ENCODE results near the gene SUPT20H. TPM values are rescaled to one million over a fixed set of nuclear protein-coding genes. Genes with fewer than 3 reads are reported as not detected.

The SUPT20H gene
- total RNA-seq, 1 donor from 2014 or later = 9.9 TPM

DNA sequence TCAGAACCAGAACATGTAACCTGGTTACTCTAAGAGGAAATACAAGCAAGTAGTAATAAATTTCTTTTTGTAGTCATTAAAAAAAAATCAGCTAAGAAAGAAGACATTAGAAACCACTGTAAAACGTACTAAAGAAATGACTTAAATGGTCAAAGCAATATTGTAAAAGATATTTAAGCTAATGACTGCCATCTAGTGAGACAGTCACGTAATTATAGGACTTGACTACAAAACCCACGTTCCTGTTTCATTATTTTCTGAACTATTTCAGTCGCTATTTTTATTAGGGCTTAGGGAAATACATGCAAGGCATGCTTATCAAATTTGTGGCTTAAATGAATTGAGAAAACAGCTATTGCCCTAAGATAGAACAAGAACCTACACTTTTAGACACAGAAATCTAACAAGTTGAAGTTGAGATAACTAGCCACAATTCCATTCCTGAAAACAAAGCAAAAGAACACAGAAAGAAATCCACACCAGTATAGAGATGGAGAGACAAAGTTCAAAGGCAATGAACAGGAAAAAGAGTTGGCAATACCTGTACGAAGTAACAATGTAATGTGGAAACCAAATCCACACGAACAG, 78.2 kb downstream of the SUPT20H start:
- DNase-seq (ENCODE audit: low spot score in 2 of 2) = no peak
- TF ChIP-seq, protein P1, sequence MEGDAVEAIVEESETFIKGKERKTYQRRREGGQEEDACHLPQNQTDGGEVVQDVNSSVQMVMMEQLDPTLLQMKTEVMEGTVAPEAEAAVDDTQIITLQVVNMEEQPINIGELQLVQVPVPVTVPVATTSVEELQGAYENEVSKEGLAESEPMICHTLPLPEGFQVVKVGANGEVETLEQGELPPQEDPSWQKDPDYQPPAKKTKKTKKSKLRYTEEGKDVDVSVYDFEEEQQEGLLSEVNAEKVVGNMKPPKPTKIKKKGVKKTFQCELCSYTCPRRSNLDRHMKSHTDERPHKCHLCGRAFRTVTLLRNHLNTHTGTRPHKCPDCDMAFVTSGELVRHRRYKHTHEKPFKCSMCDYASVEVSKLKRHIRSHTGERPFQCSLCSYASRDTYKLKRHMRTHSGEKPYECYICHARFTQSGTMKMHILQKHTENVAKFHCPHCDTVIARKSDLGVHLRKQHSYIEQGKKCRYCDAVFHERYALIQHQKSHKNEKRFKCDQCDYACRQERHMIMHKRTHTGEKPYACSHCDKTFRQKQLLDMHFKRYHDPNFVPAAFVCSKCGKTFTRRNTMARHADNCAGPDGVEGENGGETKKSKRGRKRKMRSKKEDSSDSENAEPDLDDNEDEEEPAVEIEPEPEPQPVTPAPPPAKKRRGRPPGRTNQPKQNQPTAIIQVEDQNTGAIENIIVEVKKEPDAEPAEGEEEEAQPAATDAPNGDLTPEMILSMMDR (IDR thresholded peaks at IDR 0.05) = peak; percentile 22 to 60 (median 49)
- H3K4me3 ChIP-seq = no peak overlapping the region
- no peak overlapping the region for H3K27ac ChIP-seq
- peaks cover 12 to 57% of the 10 kb centered on the region in 2 donors for H3K36me3 ChIP-seq
- H3K9me3 ChIP-seq = no peaks in the 10 kb centered on the region
- H3K27me3 ChIP-seq = no peaks in the 10 kb centered on the region
- H3K4me1 ChIP-seq = no peaks in the 10 kb centered on the region
- intact Hi-C loops (cut with DNase I) = loop anchor here (1.0 to 5.0 kb wide), 3 partner anchors 123 to 559 kb away; no protein-coding TSS in a partner anchor

DNA sequence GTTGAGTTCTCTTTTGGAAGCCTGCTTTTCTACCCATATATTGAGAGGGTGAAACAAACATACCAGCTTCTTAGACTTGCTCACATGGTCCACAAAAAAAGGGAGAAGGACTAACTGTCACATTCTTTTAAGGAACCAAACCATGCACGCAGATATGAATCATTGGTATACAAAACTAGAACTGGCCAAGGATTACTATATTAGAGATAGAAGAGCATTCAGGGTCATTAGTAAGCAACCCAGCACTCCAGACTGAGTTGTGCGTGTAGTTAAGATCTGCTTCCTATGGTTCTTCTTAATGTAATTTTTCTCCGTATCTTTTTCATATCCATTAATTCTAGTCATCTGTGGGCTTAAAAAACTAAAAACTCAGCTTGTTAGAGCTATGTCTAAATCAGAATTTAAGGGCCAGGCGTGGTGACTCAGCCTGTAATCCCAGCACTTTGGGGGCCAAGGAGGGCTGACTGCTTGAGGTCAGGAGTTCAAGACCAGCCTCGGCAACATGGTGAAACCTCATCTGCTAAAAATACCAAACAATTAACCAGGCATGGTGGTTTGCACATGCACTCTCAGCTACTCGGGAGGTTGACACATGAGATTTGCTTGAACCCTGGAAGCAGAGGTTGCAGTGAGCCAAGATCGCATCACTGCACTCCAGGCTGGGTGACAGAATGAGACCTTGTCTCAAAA, 80.0 kb downstream of the SUPT20H start:
- H3K9me3 ChIP-seq = no peaks in the 10 kb centered on the region
- intact Hi-C loops (cut with DNase I) = loop anchor here (2.0 to 5.0 kb wide), 2 partner anchors 131 to 557 kb away; no protein-coding TSS in a partner anchor
- peaks cover 14 to 52% of the 10 kb centered on the region in 2 donors for H3K36me3 ChIP-seq
- H3K27ac ChIP-seq = no peak overlapping the region
- H3K27me3 ChIP-seq = no peaks in the 10 kb centered on the region
- no peak for DNase-seq (ENCODE audit: low spot score in 2 of 2)
- no peaks in the 10 kb centered on the region for H3K4me1 ChIP-seq
- TF ChIP-seq, protein P1 (IDR thresholded peaks at IDR 0.05) = no peak
- no peak overlapping the region for H3K4me3 ChIP-seq

GRCh38 chr13:36975172-36975571, 84.3 kb downstream of the SUPT20H start:
- H3K36me3 ChIP-seq = peaks cover 29 to 45% of the 10 kb centered on the region in 2 donors
- intact Hi-C loops (cut with DNase I) = no loop called here
- no peak for DNase-seq (ENCODE audit: low spot score in 2 of 2)

DNA sequence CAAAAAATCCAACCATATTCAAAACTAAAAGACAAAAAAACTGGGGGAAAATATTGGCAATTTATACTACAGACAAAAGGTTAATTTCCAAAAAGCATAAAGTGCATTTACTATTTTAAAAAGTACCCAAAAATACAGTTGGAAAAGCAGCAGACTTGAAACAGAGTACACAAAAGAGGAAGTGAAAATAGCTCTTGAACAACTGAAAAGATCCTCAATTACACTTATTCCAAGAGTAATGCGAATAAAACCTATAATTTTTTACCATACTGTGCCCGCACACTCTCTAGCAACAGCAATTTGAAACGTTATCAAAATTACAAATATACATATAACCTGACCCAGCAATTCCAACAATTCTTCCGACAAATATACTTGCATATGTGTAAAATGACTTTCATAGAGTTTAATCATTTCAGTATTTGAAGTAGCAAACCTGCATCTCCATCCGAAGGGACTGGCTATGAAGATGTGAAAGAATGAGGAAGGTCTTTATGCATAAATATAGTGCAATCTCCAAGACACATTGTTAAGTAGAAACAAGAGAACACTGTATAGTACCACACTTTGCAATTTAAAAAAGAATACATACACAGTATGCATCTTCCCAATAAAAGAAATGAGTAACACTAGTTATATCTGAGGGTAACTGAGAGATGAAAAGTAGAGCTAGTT, 85.7 kb downstream of the SUPT20H start:
- DNase-seq (ENCODE audit: low spot score in 2 of 2) = no peak
- Histone ChIP-seq H3K36me3 (peaks cover 23 to 46% of the 10 kb centered on the region in 2 donors), H3K9me3 (no peaks in the 10 kb centered on the region), H3K4me3 (no peak overlapping the region), H3K27ac (no peak overlapping the region), H3K27me3 (no peaks in the 10 kb centered on the region), H3K4me1 (no peaks in the 10 kb centered on the region)
- TF ChIP-seq, protein P1 (IDR thresholded peaks at IDR 0.05) = no peak
- intact Hi-C loops (cut with DNase I) = no loop called here

More at GRCh38 chr13:36975172-36975571, 84.3 kb downstream of the SUPT20H start:
- Histone ChIP-seq H3K27ac (no peak overlapping the region), H3K4me1 (no peaks in the 10 kb centered on the region), H3K4me3 (no peak overlapping the region), H3K27me3 (no peaks in the 10 kb centered on the region), H3K9me3 (no peaks in the 10 kb centered on the region)
- TF ChIP-seq, protein P1 (IDR thresholded peaks at IDR 0.05) = no peak

DNA sequence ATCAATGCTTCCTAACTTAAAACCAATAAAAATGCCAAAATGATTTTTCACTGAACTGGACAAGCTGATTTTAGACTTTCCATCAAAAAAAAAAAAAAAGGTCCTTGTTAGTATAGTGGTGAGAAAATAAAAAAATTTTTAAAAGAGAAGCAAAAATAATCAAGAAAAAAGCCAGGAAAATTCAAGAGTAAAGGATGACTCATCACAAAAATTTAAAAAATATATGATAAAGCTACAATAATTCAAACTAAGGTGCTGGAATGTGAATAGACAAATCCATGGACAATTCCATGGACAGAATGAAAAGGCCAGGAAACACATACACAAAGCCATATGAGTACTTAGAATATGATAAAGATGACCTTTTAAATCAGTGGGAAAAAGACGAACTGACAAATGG, 86.5 kb downstream of the SUPT20H start:
- Histone ChIP-seq H3K27me3 (no peaks in the 10 kb centered on the region), H3K27ac (no peak overlapping the region), H3K4me3 (no peak overlapping the region), H3K36me3 (peaks cover 23 to 43% of the 10 kb centered on the region in 2 donors), H3K9me3 (no peaks in the 10 kb centered on the region), H3K4me1 (no peaks in the 10 kb centered on the region)
- no peak for DNase-seq (ENCODE audit: low spot score in 2 of 2)
- intact Hi-C loops (cut with DNase I) = no loop called here
- TF ChIP-seq, protein P1 (IDR thresholded peaks at IDR 0.05) = no peak

All from ascending aorta (tissue), 2 donors.